ENCODE measurements around the gene PACRG.

DNA sequence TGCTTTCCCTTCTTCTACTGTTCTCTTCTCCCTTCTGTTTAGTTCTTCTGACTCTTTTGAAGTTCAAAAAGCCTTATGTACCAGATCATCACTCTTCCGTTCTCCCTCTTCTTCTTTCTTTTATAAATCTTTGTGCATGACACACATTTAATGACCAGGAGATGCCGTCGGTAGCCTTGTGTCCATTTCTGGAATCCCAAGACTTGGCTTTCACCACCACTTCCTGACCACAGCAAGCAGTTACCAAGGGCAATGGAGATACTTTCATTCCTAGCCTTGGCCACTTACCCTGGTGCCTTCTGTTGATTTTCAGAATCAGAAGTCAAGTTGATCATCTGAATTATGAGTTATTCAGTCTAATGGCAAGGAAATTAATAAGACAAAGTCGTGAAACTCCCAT, 418.3 kb downstream of the PACRG start:
- no peak for TF ChIP-seq CTCF (IDR thresholded peaks at IDR 0.05)
- no peak for TF ChIP-seq POLR2A (IDR thresholded peaks at IDR 0.05)

Measured in ovary (tissue), 3 donors.